ENCODE results near the gene RAD18. TPM values are rescaled to one million over a fixed set of nuclear protein-coding genes. Genes with fewer than 3 reads are reported as not detected.

Gene RAD18
- polyA plus RNA-seq, 1 donor: 4.7 TPM

DNA sequence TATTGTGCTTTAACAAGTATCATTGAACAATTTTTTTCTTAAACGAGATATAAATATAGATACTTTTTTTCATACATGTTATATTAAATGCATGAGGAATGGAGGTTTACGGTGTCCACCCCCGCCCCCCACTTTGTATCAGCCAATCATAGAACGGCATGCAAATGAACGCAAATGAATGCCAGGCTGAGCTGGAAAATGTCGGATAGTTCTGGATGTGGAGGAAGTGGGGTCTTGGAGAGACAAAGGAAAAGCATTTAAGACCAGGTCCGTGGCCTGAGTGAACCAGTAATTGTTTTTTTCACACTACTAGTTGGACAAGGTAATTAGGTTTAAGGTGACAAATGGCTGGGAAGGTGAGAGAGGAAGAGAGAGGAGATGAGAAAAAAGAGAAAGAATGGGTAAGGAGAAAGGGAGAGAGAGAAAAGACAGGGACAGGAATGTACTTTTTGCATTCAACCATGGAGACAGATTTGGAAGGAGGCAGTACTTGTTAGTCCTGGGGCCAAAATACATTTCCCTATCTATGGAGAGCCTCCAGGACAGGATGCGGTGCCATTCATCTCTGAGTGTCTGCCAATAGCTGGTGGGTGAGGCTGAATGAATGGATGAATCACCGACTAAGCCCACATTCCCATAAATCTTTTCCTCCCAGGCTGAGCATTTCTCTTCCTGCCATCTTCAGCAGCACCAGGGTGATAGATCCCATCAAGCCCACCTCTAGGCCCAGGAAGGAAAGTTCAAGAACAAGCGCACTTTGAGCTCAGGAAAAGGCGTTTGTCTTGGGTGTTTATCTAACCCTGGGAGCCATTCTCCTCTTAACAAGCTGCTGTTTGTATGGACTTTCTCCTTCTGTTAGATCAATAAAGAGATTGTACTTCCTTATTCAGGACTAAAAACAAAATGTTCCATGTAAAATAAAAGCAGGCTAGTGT, 1.4 kb upstream of the RAD18 start:
- no peak for DNase-seq (ENCODE audit: low read depth)

DNA sequence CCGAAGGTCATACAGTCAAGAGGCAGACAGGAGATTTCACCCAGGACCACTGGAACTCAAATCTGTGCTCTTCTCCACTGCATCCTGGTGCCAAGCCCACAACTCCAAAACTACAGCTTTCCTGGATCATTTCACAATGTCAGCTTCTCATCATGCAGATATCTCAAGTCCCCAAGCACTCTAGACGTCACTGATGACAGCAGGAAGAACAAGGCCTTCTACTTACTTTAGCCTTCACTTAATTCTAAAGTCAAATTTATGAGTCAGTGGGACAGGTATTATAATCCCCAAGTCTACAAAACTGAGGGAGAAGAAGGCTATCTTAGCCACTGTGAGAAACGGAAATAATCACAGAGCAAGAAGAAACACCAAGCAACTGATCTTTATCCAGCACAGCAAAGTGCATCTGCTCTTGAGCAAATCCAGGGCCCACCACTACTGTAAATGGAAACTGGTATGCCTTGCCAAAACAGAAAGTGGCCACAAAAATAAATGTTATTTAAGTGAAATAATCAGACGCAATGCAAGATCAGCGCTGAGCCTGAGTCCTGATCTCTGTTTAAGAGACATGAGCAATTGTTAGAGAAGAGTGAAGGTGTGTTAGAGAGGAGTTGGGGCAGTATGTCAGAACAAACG, 928 bp downstream of the RAD18 start:
- no peak for DNase-seq (ENCODE audit: low read depth)

DNA sequence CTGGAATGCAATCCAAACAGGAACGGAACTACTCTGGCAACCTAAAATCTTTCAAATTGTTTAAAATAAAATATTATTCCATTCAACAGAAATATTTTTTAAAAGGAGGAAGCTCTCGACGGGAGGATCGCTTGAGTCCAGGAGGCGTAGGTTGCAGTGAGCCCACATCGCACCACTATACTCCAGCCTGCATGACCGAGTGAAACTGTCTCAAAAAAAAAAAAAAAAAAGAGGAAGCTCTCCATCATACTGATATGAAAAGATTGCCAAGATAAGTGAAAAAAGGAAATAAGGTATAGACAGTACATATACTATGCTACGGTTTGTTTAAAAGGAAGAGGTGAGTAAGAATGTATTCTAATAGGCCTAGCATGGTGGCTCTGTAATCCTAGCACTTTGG, 3.6 kb downstream of the RAD18 start:
- no peak for DNase-seq (ENCODE audit: low read depth)

DNA sequence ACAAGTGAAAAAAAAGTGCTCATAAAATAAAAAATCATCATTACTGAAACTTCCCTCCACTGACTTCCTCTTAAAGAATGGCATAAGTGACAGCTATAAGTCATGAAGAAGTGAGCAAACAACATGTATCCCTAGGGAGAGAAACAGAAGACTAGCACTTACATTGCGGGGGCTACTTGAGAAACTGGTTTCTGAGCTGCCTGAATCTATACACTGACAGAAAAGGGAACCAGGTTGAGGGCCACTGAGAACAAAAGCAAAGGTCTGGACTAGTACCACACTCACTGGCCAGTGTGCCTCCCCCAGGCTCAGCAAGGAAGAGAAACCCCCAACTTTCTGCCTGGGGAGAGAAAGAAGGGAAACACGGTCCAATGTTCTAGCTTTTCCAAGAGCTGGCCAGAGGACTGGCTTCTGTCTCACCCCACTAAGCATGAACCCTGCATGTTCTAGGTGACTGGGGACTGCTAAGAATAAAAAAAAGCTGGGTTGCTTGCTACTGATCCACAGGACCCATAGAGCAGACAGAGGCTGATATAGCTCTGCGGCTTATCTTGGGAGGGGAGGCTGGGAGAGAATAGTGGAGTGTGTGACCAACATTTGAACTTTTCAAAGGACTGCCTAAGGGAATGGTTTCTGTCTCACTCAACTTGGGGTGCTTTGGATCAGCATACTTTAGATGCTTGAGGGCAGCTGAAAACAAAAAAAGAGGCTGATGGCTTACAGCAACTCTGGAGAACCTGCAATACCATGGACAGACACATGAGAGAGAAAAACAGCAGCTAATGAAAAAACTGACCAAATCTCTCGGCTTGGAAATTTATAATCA, 8.1 kb downstream of the RAD18 start:
- no peak for DNase-seq (ENCODE audit: low read depth)

DNA sequence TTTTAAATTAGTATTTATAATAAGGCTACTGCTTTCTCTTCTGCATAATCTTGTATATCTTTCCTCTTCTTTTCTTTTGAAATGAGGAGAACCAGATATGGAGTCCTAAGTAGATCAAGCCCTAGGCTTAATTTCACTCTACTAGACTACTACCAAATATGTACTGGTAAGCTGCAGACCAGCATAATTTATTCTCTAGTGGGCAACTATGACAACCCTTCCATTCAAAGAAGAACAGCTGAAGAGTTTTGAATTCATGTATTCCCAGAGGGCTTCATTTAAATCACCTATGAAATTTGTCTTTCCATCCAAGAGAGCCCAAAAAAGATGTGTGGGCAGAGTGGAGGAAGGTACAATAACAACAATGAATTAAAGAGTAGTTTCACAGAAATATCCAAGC, 10.0 kb downstream of the RAD18 start:
- no peak for DNase-seq (ENCODE audit: low read depth)

DNA sequence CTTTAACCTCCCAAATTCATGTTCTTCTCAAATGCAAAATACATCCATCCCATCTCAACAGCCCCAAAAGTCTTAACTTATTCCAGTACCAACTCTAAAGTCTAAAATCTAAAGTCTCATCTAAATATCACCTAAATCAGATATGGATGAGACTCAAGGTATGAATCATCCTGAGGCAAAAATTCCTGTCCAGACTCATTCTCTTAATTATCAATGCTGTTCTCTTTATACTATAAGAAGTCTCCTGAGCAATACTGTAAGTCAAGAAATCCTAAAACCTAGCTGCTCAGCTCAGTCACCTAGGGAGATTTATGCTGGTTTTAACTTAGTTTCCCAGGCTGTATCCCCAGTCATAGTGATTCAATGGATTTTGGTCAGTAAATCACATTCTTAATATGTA, 11.1 kb downstream of the RAD18 start:
- DNase-seq (ENCODE audit: low read depth): no peak

DNA sequence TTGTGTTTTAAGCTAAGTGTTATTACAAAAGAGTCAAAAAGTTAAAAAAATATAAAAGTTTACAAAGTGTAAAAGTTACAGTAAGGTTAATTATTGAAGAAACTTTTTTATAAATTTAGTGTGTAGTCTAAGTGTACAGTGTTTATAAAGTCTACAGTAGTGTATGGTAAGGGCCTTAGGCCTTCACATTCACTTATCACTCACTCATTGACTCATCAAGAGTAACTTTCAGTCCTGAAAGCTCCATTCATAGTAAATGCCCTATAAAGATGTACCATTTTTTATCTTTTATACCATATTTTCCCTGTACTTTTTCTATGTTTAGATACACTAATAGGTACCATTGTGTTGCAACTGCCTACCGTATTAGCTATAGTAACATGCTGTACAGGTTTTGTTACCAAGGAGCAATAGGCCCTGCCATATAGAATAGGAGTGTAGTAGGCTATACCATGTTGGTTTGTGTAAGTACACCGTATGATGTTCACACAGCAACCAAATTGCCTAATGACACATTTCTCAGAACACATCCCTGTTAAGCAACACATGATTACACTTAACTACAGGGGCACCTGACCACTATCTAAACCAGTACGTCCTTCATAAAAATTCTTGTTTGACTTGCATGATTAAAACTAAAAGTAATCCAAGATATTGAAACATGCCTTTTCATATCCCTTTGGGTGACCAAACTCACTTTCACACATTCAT, 17.2 kb downstream of the RAD18 start:
- no peak for DNase-seq (ENCODE audit: low read depth)

DNA sequence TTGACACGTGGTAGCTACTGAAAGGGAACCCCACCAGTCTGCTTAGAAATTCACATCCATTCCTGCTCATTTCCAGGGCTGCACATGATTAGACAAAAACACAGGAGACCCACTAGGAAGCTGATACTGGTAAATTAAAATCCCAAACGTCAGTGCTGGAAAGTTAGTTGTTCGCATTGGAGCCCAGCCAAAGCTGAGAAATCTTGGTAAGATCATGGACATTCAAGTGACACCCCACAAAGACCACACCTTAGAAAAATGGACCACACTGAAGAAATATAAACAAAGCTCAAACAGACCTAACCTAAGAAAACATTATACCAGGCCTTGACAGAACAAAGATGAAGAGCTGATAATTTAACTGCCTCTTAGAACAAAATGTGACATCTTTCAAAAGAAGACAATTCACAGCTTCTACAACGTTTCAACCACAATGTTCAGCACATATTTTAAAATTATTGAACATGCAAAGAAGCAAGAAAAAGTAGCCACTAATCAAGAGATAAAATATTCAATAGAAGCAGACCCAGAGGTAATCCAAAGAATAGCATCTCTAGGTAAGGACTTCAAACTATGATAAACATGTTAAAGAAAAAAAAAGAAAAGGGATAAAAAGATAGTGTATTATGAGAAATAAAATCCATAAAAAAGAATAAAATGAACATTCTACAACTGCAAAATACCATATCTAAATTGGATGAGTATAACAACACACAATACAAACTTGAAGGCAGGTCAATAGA, 20.4 kb downstream of the RAD18 start:
- no peak for DNase-seq (ENCODE audit: low read depth)

DNA sequence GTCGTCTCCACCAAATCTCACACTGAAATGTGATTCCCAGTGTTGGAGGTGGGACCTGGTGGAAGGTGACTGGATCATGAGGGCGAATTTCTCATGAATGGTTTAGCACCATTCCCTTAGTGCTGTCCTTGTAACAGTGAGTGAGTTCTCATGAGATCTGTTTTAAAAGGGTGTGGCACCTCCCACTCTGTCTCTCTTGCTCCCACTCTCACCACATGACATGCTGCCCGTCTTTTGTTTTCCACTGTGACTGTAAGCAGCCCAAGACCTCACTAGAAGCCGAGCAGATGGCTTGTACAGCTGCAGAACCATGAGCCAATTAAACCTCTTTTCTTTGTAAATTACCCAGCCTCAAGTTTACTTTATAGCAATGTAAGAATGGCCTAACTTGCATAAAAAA, 21.2 kb downstream of the RAD18 start:
- no peak for DNase-seq (ENCODE audit: low read depth)

DNA sequence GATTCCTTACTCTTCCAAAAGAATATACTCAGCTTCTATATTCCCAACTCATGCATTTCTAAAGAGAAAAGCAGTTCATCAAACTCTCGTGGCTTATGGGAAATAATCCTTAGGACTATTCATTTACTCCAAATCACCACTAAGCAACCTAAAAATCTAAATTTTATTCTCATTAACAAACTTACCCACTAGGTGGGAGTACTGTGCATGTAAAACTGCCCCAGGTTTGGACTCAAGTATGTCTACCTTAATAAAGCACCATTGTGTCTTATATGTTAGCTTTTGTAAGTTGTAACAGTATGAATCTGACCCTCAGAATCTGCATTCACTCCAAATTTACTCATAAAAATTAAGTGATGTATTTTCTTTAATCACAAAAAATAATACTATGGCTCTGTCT, 25.3 kb downstream of the RAD18 start:
- no peak for DNase-seq (ENCODE audit: low read depth)

DNA sequence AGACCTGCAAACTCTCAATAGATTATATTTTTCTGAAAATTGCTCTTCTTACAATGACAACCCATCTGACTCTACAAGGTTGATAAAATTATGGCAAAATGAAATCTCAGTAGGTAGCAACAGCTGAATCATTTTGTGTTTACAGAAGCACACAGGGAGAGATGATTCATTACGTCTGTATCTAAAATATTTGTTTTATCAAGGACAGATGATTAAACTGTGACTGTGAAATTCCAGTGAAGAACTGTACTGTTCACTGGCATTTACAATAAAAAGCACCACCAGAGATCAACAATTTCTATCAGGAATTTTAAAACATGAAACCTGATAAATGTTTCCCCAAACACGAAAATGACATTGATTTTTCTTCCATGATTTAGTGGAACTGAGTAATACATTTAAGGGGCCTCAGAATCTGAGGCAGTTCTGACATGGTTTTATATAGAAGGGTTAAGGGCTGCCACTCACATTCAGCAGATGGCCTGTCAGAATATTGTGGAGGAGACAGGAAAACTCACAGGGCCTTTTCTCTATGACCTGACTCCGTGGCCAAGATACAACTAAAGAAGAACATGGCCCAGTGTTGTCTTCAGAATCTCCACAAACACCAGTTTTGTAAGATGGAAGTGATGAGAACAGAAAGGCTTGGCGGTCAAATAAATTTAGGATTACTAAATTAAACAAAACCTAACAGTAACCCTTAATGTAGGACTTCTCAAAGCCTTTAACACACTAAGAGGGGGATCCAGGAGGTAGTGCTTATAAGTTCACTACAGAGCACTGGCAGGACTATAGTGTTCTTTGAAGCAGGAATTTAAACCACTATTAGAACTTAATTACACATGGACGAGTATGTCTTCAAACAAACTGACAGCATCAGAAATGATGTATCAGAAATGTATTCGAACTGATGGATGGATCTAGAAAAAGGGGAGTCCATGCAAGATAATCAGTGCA, 25.9 kb downstream of the RAD18 start:
- DNase-seq (ENCODE audit: low read depth): no peak

DNA sequence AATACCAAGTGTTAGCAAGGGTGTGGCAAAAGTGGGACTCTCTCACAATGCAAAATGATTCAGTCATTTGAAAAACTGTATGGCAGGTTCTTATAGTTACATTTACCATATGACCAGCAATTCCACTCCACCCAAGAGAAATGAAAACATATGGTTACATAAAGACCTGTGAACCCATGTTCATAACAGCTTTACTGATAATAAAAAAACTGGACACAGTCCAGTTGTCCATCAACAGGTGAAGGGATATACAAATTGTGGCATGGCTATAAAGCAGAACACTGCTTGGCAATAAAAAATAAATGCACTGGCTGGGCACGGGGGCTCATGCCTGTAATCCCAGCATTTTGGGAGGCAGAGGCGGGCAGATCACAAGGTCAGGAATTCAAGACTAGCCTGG, 30.8 kb downstream of the RAD18 start:
- no peak for DNase-seq (ENCODE audit: low read depth)

DNA sequence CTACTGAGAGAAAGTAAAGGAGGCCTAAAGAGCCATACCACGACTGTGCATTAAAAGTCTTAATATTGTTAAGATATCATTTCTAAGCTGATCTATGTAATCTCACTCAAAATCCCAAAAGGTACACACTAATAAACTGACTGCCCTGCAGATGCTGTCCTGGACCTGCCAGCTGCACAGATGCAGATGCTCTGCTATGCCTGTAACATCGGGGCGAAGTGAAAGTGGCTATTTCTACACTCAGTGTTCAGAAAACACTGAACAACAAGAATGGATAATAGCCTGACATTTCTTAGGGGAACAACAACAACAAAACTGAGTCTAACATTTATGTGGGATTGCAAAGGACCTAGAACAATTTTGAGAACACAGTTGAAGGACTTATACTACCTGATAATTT, 31.9 kb downstream of the RAD18 start:
- DNase-seq (ENCODE audit: low read depth): no peak

DNA sequence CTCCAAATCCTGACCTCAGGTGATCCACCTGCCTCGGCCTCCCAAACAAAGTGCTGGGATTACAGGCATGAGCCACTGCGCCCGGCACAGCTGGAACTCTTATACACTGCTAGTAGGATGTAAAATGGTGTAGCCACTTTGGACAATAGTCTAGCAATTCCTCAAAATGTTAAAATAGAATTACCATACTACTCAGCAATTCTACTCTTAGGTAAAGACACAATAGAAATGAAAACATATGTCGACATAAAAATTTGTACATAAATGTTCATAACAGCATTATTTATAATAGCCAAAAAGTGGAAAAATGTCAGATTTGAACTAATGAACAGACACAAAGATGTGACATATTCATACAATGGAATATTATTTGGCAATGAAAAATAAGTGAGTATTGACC, 33.4 kb downstream of the RAD18 start:
- no peak for DNase-seq (ENCODE audit: low read depth)

DNA sequence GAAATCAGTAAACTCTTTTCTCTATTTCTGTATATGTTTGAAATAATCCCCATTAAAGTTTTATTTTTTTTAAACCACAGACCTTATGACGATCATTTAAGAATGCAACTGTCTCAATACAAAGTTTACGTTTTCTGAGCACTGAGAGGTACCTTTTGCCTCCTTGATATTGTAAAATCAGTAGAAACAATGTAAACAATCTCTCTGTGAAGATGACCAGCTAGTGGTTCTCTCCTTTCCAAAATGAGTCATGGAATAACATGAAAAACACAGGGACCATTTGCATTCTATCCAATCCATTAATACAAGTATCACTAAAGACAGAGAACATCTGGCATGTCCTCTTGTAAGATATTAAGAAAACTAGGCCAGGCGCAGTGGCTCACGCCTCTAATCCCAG, 48.8 kb downstream of the RAD18 start:
- no peak for DNase-seq (ENCODE audit: low read depth)

DNA sequence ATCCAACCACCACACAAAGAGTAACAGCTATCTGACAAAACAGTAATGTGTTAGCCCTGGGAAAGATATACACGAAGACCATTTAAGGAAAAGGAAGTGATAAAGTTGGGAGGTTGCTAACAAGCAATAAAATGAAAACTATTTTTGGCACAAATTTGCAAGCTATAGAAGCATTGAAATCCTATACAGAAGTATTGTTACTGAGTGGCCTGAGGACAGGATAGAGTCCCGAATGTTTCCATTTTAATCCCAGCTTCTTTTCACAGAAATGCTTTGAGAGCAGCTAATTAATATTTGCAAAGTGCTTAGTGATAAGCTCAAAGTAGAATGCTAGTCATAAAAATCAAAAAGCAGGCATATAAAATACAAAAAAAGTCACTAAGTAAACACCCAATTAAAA, 51.5 kb downstream of the RAD18 start:
- DNase-seq (ENCODE audit: low read depth): no peak

DNA sequence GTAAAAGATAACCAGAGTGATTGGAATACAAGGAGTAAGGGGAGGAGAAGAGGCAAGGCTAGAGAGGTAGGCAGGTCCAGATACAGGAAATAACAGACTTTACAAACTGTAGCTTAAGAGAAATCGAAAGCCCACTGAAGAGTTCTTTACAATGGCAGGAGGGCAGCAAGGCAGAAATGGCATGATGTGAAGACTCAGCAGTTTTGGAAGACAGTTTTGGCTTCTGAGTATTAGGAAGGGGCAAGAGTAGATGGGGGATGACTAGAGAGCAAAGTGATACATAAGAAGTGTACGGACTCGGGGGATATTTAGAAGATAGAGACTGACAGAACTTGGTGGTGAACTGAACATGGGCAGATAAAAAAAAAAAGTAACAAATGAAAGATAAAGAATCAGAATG, 54.1 kb downstream of the RAD18 start:
- DNase-seq (ENCODE audit: low read depth): no peak

DNA sequence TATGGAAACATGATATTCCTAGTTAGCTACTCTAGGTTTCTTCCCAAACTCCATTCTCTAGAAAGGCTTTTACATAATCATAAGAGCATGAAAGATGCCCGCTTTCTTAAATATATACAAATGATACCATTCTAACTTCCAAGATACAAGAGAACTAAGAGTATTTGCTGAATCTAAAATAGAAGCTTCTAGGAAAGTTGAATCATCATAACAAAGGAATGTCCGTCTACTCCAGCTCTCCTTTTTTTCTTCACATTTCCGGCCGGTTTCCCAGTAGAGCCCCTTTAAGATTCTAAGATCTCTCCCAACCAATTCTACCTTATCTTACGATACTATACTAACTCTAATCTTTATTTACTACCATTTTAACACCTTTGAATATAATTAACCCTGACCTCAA, 60.1 kb downstream of the RAD18 start:
- no peak for DNase-seq (ENCODE audit: low read depth)

DNA sequence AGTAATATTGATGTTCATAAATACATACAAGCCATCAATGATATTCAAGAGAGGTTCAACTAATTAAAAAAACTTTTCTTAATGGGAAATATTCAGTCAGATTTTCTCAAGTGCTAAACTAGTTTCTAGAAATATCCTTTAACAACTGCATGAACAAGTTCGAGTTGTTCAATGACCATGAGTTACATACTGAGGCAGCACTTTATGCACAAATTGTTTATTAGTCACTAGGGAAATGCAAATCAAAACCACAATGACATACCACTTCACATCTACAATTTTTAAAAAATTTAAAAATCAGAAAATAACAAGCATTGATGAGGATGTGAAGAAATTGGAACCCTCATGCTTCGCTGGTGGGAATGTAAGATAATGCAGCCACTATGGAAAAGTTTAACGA, 62.4 kb downstream of the RAD18 start:
- DNase-seq (ENCODE audit: low read depth): no peak

DNA sequence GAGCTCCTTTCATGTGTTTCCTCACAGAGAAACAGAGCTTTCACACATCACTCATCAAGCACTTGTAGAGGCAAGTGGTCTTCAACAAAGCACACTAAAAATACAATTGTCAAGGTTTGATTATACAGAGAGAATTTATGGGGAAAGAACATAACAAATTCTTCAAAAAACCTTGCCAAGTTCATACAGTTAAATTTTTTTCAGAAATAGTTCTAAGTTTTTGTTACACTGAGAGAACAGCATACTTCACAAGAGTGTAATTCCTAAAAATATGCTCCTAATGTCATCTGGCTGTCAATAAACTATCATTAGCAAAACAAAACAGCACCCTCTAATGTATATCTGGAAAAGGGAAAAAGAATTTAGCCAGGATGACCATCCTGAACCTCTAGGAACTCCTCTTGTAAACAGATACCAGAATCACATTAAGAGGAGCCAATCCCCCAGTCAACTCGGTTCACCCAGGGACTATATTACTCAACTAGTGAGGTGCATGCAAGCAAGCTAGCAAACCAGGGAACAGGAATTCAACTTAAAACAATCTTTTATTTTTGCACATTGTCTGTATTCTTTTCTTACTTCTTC, 63.3 kb downstream of the RAD18 start:
- no peak for DNase-seq (ENCODE audit: low read depth)

All from forelimb muscle (tissue), 1 donor.